Smooth muscle cell (in vitro differentiated cells): ENCODE data around the gene ACO2. TPM values are rescaled to one million over a fixed set of nuclear protein-coding genes. Genes with fewer than 3 reads are reported as not detected.

ENCODE experiments used
- DNase-seq: peaks from one replicate; lab custom pipeline; 2025; ENCODE audit not compliant: unreplicated experiment; lab: John Stamatoyannopoulos, UW
- H2AFZ ChIP-seq: fragments of 200-600 bp; sonication (generic); 2 replicates; pipeline ENCODE4 v1.6.0; 2016; ENCODE audit warnings: antibody characterized with exemption, low read depth, mild to moderate bottlenecking
- H3F3A ChIP-seq: fragments of 200-600 bp; sonication (generic); 2 replicates; pipeline ENCODE4 v1.6.0; 2017; ENCODE audit warnings: antibody characterized with exemption, low read depth
- H3K27ac ChIP-seq: fragments of 200-600 bp; sonication (generic); 2 replicates; pipeline ENCODE4 v1.5.1; 2016; ENCODE audit warnings: low read depth, mild to moderate bottlenecking
- H3K27me3 ChIP-seq: fragments of 200-600 bp; sonication (generic); 2 replicates; pipeline ENCODE4 v1.6.1; 2016; ENCODE audit warnings: low read depth, mild to moderate bottlenecking
- H3K36me3 ChIP-seq: fragments of 200-600 bp; sonication (generic); 2 replicates; pipeline ENCODE4 v1.5.1; 2016; ENCODE audit warnings: low read depth
- H3K4me1 ChIP-seq: fragments of 200-600 bp; sonication (generic); 2 replicates; pipeline ENCODE4 v1.5.1; 2016; ENCODE audit warnings: low read depth
- H3K4me2 ChIP-seq: fragments of 200-600 bp; sonication (generic); 2 replicates; pipeline ENCODE4 v1.6.0; 2016; ENCODE audit warnings: mild to moderate bottlenecking
- H3K4me3 ChIP-seq: fragments of 200-600 bp; sonication (generic); 2 replicates; pipeline ENCODE4 v1.5.1; 2016; ENCODE audit warnings: mild to moderate bottlenecking
- H3K79me2 ChIP-seq: fragments of 200-600 bp; sonication (generic); 2 replicates; pipeline ENCODE4 v1.6.0; 2016; ENCODE audit warnings: low read depth, mild to moderate bottlenecking
- H3K9ac ChIP-seq: fragments of 200-600 bp; sonication (generic); 2 replicates; pipeline ENCODE4 v1.6.0; 2016; ENCODE audit warnings: low read depth
- H3K9me3 ChIP-seq: fragments of 200-600 bp; sonication (generic); replicated peaks from 2 replicates; pipeline ENCODE4 v1.5.1; 2016; ENCODE audit warnings: low read depth
- H4K20me1 ChIP-seq: fragments of 200-600 bp; sonication (generic); 2 replicates; pipeline ENCODE4 v1.6.0; 2016; ENCODE audit warnings: low read depth
- CTCF ChIP-seq: fragments of 200-600 bp; sonication (generic); IDR thresholded peaks from 2 replicates; pipeline ENCODE4 v1.5.1; 2017; ENCODE audit warnings: borderline replicate concordance, mild to moderate bottlenecking, antibody characterized with exemption; ENCODE audit not compliant: insufficient read depth, poor library complexity, severe bottlenecking
- WGBS: methylation state at CpG from one replicate; pipeline ENCODE4 v1.1.7; 2016; ENCODE audit warnings: low lambda C conversion rate; 5-methylcytosine and 5-hydroxymethylcytosine counted together
- polyA plus RNA-seq: library from polyadenylated mRNA; unstranded; fragments of >200 nt; fragmentation: Nextera tagmentation; extraction: Ambion mirVana; gene quantifications from 2 replicates; pipeline ENCODE4 v1.2.1, GENCODE V29; 2016
- total RNA-seq: library from RNA; depleted of rRNA; stranded (reverse); fragments of >200 nt; gene quantifications from 2 replicates; pipeline ENCODE4 v1.2.3, GENCODE V29; 2014

ACO2 gene
- 33.0 and 33.4 TPM in 2 replicates for total RNA-seq
- polyA plus RNA-seq, result 72.1 and 85.5 TPM in 2 replicates

DNA sequence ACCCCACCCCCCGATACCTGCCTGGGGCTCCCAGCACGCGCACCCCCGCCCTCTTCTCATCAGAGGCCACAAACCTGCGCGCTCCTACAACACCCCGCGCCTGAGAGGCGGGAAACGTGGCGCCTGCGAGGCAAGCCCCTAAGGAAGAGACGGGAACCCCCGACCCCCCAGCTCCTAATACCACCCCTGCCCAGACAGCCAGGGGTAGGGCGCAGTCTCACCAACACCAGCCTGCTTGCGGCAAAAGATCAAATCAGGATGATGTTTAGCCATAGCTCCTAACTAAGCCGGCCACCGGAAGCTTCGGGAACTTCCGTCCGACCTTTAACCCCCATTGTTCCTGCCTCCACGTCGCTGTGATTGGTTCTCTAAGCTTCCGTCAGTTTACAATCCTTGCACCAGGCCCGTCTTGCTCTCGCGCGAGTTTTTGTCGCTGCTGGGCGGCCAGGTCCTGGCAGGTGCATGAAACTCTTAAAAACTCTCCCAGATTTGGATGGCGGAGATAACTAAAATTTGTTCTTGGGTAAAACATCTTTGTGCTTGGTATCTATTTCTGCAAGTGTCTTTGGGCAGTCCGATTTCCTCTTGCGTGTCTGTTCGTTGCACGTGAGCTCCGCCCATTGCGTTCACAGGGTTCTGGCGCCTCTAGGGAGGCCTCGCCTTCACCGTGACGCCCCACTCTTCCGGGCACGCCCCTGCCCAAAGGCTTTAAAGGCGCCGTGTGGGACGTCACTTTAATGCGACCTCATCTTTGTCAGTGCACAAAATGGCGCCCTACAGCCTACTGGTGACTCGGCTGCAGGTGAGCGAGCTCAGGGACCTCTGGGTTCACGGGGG lies at the start of gene ACO2, which contains the start of gene PHF5A:
Gene ACO2 (plus strand): TSS at position 737 of the 837 bp plus-strand sequence. CDS start 30 bp downstream, at position 767.
Gene PHF5A (minus strand): TSS at position 312 of the 837 bp plus-strand sequence. CDS start 39 bp downstream, at position 273.
- Histone ChIP-seq H3K79me2 (peaks cover 87% of the 10 kb centered on the region), H3K4me3 (peak within 1 kb of the TSS; percentile 85), H3K4me1 (peaks cover 15% of the 10 kb centered on the region), H3K4me2 (peak within 1 kb of the TSS; percentile 93), H3K27me3 (no peaks in the 10 kb centered on the region), H3K36me3 (peaks cover 11% of the 10 kb centered on the region), H3K9me3 (no peaks in the 10 kb centered on the region), H4K20me1 (peaks cover 14% of the 10 kb centered on the region), H3F3A (no peaks in the 10 kb centered on the region), H2AFZ (peak within 1 kb of the TSS; percentile 81), H3K27ac (peak within 1 kb of the TSS; percentile 88), H3K9ac (peak within 1 kb of the TSS; percentile 90)
- peak; percentile 93 for DNase-seq
- WGBS, result under 1% methylated on average over 51 of the region's 51 CpGs
- no peak for TF ChIP-seq CTCF

DNA sequence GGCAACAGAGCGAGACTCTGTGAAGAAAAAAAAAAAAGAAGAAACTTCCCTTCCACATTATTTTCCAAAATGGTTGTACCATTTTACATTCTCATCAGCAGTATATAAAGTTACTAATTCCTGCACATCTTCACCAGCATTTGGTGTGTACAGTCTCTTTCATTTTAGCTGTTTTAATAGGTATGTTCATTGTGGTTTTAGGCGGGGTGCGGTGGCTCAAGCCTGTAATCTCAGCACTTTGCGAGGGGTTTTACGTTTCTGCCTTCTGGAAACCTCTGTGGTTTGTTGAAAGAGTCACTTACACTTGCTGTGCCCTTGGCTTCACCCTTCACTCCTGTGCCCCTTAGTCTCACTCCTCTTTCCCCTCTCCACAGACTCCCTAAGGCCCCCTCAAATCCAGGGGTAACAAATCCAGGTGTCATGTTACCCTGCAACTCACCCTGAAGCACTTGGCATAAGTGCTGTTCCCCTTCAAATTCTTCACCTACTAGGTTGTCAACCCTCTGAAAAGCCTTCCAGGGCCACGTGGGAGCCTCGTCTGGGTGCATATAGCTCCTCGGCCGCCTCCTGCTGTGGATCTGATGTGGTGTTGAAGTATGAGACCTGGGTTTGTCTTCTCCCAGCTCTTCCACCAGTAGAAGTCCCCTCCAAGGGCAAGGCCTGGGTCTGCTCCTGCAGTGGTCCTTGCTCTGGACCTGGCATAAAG lies 43.1 kb upstream of the ACO2 start:
- Histone ChIP-seq H3K79me2 (no peaks in the 10 kb centered on the region), H3F3A (no peaks in the 10 kb centered on the region), H3K4me2 (no peak overlapping the region), H2AFZ (no peak overlapping the region), H3K36me3 (no peaks in the 10 kb centered on the region), H3K9ac (no peak overlapping the region), H3K27me3 (no peaks in the 10 kb centered on the region), H3K27ac (no peak overlapping the region), H4K20me1 (peaks cover 10% of the 10 kb centered on the region), H3K4me1 (no peaks in the 10 kb centered on the region), H3K4me3 (no peak overlapping the region), H3K9me3 (no peaks in the 10 kb centered on the region)
- DNase-seq, result no peak
- TF ChIP-seq CTCF, result no peak
- 71% methylated on average over 9 of the region's 9 CpGs for WGBS

DNA sequence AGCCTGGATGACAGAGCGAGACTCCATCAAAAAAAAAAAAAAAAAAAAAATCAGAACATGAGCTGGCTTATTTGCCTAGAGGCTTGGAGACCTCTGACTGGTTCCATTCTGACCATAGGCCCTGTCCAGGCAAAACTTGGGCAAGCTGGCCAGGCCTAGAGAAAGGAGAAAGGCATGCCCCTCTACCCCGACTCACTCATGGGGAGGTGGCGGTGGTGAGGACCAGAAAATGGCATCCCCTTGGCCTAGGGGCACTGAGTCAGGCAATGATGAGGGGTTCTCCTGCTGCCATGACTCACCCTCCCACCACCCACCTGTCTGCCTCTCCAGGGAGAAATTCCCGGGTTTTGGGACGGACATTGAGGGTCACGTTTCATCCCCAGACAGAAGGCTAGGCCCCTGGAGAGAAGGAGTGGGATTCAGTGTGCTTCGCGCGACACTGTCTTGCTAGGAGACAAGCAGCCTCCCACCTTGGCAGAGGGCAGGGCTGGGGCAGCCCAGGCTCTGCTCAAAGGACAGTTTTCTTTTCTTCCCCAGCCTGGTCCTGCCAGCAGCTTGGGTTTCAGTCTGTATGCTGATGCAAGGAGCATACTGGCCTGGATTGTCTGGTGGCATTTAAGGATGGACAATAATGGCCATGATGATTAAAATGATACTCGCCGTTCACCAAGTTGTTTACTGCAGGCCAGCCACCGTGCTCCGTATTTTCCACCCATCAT lies 39.5 kb upstream of the ACO2 start:
- Histone ChIP-seq H3K9ac (no peak overlapping the region), H3K4me3 (no peak overlapping the region), H3K4me2 (no peak overlapping the region), H3K36me3 (no peaks in the 10 kb centered on the region), H4K20me1 (peaks cover 44% of the 10 kb centered on the region), H3K9me3 (no peaks in the 10 kb centered on the region), H3F3A (no peaks in the 10 kb centered on the region), H3K27me3 (no peaks in the 10 kb centered on the region), H3K79me2 (peaks cover 5% of the 10 kb centered on the region), H3K27ac (peak overlapping the region; percentile 26), H2AFZ (no peak overlapping the region), H3K4me1 (no peaks in the 10 kb centered on the region)
- DNase-seq, result no peak
- no peak for TF ChIP-seq CTCF
- WGBS, result 77% methylated on average over 13 of the region's 13 CpGs
